Measurements from ENCODE around the gene LIPG.
"Not testable (repeated sequence)": the region's sequence is repeated elsewhere in the genome, so short reads cannot be mapped to it uniquely, and the experiment has no call there.

LIPG gene

GRCh38 chr18:49561289-49562193, at the start of gene LIPG:
Gene LIPG, plus strand, starts transcription at chr18:49562057. Its CDS starts 252 bp downstream, at chr18:49562309.
- Histone ChIP-seq H3K27ac (ENCODE audit: low read depth, low read length) (no peak within 1 kb of the TSS), H3K4me1 (ENCODE audit: control insufficient read depth, insufficient read depth, low read length) (peaks cover 13% of the 10 kb centered on the region), H3K36me3 (ENCODE audit: control insufficient read depth, insufficient read depth, low read length) (peaks cover 6% of the 10 kb centered on the region; the same call in 1 of the 2 replicates), H3K9ac (ENCODE audit: low read length) (peak within 1 kb of the TSS; percentile 83), H3K9me3 (ENCODE audit: control insufficient read depth, insufficient read depth, low read depth, low read length) (peaks cover 2% of the 10 kb centered on the region; the same call in 1 of the 2 replicates), H3K4me3 (ENCODE audit: low read depth, low read length) (peak within 1 kb of the TSS; percentile 73), H3K27me3 (ENCODE audit: control insufficient read depth, insufficient read depth, low read length) (peaks cover 42% of the 10 kb centered on the region)

DNA sequence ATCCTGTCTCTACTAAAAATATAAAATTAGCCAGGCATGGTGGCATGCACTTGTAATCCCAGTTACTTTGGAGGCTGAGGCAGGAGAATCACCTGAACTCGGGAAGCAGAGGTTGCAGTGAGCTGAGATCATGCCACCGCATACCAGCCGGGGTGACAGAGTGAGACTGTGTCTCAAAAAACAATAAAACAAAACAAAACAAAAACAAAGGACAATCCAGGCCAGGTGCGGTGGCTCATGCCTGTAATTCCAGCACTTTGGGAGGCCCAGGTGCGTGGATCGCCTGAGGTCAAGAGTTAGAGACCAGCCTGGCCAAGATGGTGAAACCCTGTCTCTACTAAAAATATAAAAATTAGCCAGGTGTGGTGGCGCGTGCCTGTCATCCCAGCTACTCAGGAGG, 49.0 kb upstream of the LIPG start:
- H3K9me3 ChIP-seq (ENCODE audit: control insufficient read depth, insufficient read depth, low read depth, low read length); H3K36me3 ChIP-seq (ENCODE audit: control insufficient read depth, insufficient read depth, low read length); H3K27ac ChIP-seq (ENCODE audit: low read depth, low read length); H3K4me1 ChIP-seq (ENCODE audit: control insufficient read depth, insufficient read depth, low read length); H3K4me3 ChIP-seq (ENCODE audit: low read depth, low read length); H3K27me3 ChIP-seq (ENCODE audit: control insufficient read depth, insufficient read depth, low read length); H3K9ac ChIP-seq (ENCODE audit: low read length): not testable (repeated sequence)

- Histone ChIP-seq H3K4me3 (ENCODE audit: low read depth, low read length) (no peak overlapping the region), H3K9ac (ENCODE audit: low read length) (no peak overlapping the region), H3K36me3 (ENCODE audit: control insufficient read depth, insufficient read depth, low read length) (no peaks in the 10 kb centered on the region), H3K9me3 (ENCODE audit: control insufficient read depth, insufficient read depth, low read depth, low read length) (no peaks in the 10 kb centered on the region), H3K4me1 (ENCODE audit: control insufficient read depth, insufficient read depth, low read length) (peaks cover 19% of the 10 kb centered on the region), H3K27me3 (ENCODE audit: control insufficient read depth, insufficient read depth, low read length) (no peaks in the 10 kb centered on the region), H3K27ac (ENCODE audit: low read depth, low read length) (no peak overlapping the region)
These were observed 47.3 kb upstream of the LIPG start for GRCh38 chr18:49514577-49514976.

DNA sequence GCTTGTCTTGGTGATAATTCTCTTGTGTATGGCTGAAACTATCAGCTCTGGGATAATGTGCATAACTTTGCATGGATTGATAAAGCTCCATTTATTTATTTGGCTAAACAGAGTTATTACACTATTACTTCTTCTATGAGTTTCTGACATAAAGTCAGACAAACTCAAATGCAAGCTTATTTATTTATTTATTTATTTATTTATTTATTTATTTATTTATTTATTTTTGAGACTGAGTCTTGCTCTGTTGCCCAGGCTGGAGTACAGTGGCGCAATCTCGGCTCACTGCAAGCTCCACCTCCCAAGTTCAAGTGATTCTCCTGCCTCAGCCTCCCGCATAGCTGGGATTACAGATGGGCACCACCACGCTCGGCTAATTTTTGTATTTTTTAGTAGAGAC, 46.9 kb upstream of the LIPG start:
- H3K4me1 ChIP-seq (ENCODE audit: control insufficient read depth, insufficient read depth, low read length): peaks cover 24% of the 10 kb centered on the region
- not testable (repeated sequence) for H3K4me3 ChIP-seq (ENCODE audit: low read depth, low read length); H3K36me3 ChIP-seq (ENCODE audit: control insufficient read depth, insufficient read depth, low read length); H3K27ac ChIP-seq (ENCODE audit: low read depth, low read length); H3K27me3 ChIP-seq (ENCODE audit: control insufficient read depth, insufficient read depth, low read length); H3K9ac ChIP-seq (ENCODE audit: low read length); H3K9me3 ChIP-seq (ENCODE audit: control insufficient read depth, insufficient read depth, low read depth, low read length)

- Histone ChIP-seq H3K36me3 (ENCODE audit: control insufficient read depth, insufficient read depth, low read length) (no peaks in the 10 kb centered on the region), H3K27me3 (ENCODE audit: control insufficient read depth, insufficient read depth, low read length) (no peaks in the 10 kb centered on the region), H3K4me1 (ENCODE audit: control insufficient read depth, insufficient read depth, low read length) (peaks cover 25% of the 10 kb centered on the region), H3K27ac (ENCODE audit: low read depth, low read length) (no peak overlapping the region), H3K4me3 (ENCODE audit: low read depth, low read length) (no peak overlapping the region), H3K9me3 (ENCODE audit: control insufficient read depth, insufficient read depth, low read depth, low read length) (no peaks in the 10 kb centered on the region), H3K9ac (ENCODE audit: low read length) (no peak overlapping the region)
These were observed 46.3 kb upstream of the LIPG start for GRCh38 chr18:49515516-49515915.

- Histone ChIP-seq H3K27me3 (ENCODE audit: control insufficient read depth, insufficient read depth, low read length) (no peaks in the 10 kb centered on the region), H3K9me3 (ENCODE audit: control insufficient read depth, insufficient read depth, low read depth, low read length) (no peaks in the 10 kb centered on the region), H3K9ac (ENCODE audit: low read length) (no peak overlapping the region), H3K27ac (ENCODE audit: low read depth, low read length) (no peak overlapping the region), H3K4me1 (ENCODE audit: control insufficient read depth, insufficient read depth, low read length) (peaks cover 33% of the 10 kb centered on the region), H3K4me3 (ENCODE audit: low read depth, low read length) (no peak overlapping the region), H3K36me3 (ENCODE audit: control insufficient read depth, insufficient read depth, low read length) (no peaks in the 10 kb centered on the region)
These were observed 44.4 kb upstream of the LIPG start for GRCh38 chr18:49517483-49517882.

- Histone ChIP-seq H3K9me3 (ENCODE audit: control insufficient read depth, insufficient read depth, low read depth, low read length) (no peaks in the 10 kb centered on the region), H3K36me3 (ENCODE audit: control insufficient read depth, insufficient read depth, low read length) (no peaks in the 10 kb centered on the region), H3K4me1 (ENCODE audit: control insufficient read depth, insufficient read depth, low read length) (peaks cover 33% of the 10 kb centered on the region), H3K9ac (ENCODE audit: low read length) (no peak overlapping the region), H3K27me3 (ENCODE audit: control insufficient read depth, insufficient read depth, low read length) (no peaks in the 10 kb centered on the region), H3K4me3 (ENCODE audit: low read depth, low read length) (no peak overlapping the region), H3K27ac (ENCODE audit: low read depth, low read length) (0 out of 2 replicates have a peak overlapping the region, but pooled peaks have one; percentile 6)
These were observed 42.5 kb upstream of the LIPG start for GRCh38 chr18:49519101-49519971.

DNA sequence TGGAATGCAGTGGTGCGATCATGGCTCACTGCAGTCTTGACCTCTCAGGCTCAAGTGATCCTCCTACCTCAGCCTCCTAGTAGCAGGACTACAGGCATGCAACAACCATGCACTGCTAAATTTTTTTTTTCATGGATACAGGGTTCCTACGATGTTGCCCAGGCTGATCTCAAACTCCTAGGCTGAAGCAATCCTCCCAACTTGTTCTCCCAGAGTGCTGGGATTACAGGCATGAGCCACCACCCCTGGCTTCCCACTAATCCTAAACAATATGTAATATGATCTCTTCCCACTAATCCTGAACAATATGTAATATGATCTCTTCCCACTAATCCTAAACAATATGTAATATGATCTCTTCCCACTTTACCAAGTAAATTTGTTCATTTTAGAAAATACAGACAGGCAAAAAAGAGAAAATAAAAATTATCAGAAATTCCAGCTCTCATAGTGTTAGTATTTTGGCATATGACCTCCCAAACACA, 41.2 kb upstream of the LIPG start:
- no peak overlapping the region for H3K9ac ChIP-seq (ENCODE audit: low read length)
- H3K4me3 ChIP-seq (ENCODE audit: low read depth, low read length): no peak overlapping the region
- peaks cover 28% of the 10 kb centered on the region for H3K4me1 ChIP-seq (ENCODE audit: control insufficient read depth, insufficient read depth, low read length)
- H3K36me3 ChIP-seq (ENCODE audit: control insufficient read depth, insufficient read depth, low read length): no peaks in the 10 kb centered on the region
- no peaks in the 10 kb centered on the region for H3K27me3 ChIP-seq (ENCODE audit: control insufficient read depth, insufficient read depth, low read length)
- H3K9me3 ChIP-seq (ENCODE audit: control insufficient read depth, insufficient read depth, low read depth, low read length): 0 out of 2 replicates have a peak, but pooled peaks cover under 1% of the 10 kb centered on the region
- H3K27ac ChIP-seq (ENCODE audit: low read depth, low read length): no peak overlapping the region

DNA sequence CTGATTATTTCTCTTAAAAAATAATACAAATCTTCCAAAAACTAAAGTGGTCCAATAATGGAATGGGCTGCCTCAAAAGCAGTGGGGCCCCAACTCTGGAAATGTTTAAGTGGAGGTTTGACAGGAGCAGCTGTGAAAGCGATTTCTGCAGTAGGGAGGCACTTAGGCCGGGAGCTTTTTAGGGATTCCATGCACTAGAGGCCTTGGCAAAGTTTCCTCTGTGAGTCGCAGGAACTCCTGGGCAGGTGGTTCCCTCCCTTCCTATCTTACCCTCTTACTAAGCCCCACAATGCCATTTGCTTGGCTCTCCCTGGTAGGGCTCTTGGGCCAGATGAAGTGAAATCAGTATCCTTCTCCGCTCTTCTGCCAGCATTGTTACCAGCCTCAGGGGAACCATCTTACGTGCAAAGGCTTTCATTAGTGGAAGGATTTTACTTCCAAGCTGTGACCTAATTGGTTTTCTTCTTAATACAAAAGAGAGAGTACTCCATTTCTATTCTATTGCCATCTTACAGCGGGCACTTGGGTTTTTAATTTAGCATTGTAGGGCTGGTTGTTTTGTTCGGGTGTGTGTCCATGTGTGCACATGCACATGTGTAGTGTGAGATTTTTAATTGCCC, 40.5 kb upstream of the LIPG start:
- no peaks in the 10 kb centered on the region for H3K36me3 ChIP-seq (ENCODE audit: control insufficient read depth, insufficient read depth, low read length)
- H3K4me1 ChIP-seq (ENCODE audit: control insufficient read depth, insufficient read depth, low read length): peaks cover 23% of the 10 kb centered on the region
- no peak overlapping the region for H3K9ac ChIP-seq (ENCODE audit: low read length)
- H3K27ac ChIP-seq (ENCODE audit: low read depth, low read length): no peak overlapping the region
- 0 out of 2 replicates have a peak, but pooled peaks cover 3% of the 10 kb centered on the region for H3K9me3 ChIP-seq (ENCODE audit: control insufficient read depth, insufficient read depth, low read depth, low read length)
- no peak overlapping the region for H3K4me3 ChIP-seq (ENCODE audit: low read depth, low read length)
- H3K27me3 ChIP-seq (ENCODE audit: control insufficient read depth, insufficient read depth, low read length): no peaks in the 10 kb centered on the region

- H3K4me3 ChIP-seq (ENCODE audit: low read depth, low read length): not testable (repeated sequence)
- peaks cover 34% of the 10 kb centered on the region for H3K4me1 ChIP-seq (ENCODE audit: control insufficient read depth, insufficient read depth, low read length)
These were observed 38.2 kb upstream of the LIPG start for GRCh38 chr18:49523580-49524093.

More at GRCh38 chr18:49523580-49524093, 38.2 kb upstream of the LIPG start:
- H3K9me3 ChIP-seq (ENCODE audit: control insufficient read depth, insufficient read depth, low read depth, low read length); H3K27ac ChIP-seq (ENCODE audit: low read depth, low read length); H3K27me3 ChIP-seq (ENCODE audit: control insufficient read depth, insufficient read depth, low read length); H3K36me3 ChIP-seq (ENCODE audit: control insufficient read depth, insufficient read depth, low read length); H3K9ac ChIP-seq (ENCODE audit: low read length): not testable (repeated sequence)

All from HUES6 (cell line).